Fibroblast of lung (primary cell): ENCODE data around the gene PXYLP1. TPM values are rescaled to one million over a fixed set of nuclear protein-coding genes. Genes with fewer than 3 reads are reported as not detected.

Experiments used
- DNase-seq, 2 donors: peaks; one replicate each; pipeline versions ENCODE4 v3.0.0 to v3.0.0-alpha.2; 2010; ENCODE audit warnings: low read depth in 2 of 2
- H2AFZ ChIP-seq: 2 replicates; pipeline ENCODE4 v1.5.1; 2012; ENCODE audit warnings: low read length, control low read depth, inconsistent platforms
- H3K27ac ChIP-seq: 2 replicates; pipeline ENCODE4 v1.5.1; 2011; ENCODE audit warnings: low read length, control low read depth; ENCODE audit not compliant: insufficient read depth
- H3K27me3 ChIP-seq: 2 replicates; pipeline ENCODE4 v1.5.1; 2011; ENCODE audit warnings: mild to moderate bottlenecking, low read length; ENCODE audit not compliant: control insufficient read depth, insufficient read depth
- H3K36me3 ChIP-seq: 2 replicates; pipeline ENCODE4 v1.5.1; 2011; ENCODE audit warnings: low read length; ENCODE audit not compliant: control insufficient read depth, insufficient read depth
- H3K4me1 ChIP-seq: 2 replicates; pipeline ENCODE4 v1.5.1; 2011; ENCODE audit warnings: low read length; ENCODE audit not compliant: control insufficient read depth, insufficient read depth; ENCODE audit errors: extremely low read depth
- H3K4me2 ChIP-seq: 2 replicates; pipeline ENCODE4 v1.5.1; 2011; ENCODE audit warnings: low read length, control low read depth; ENCODE audit not compliant: insufficient read depth; ENCODE audit errors: extremely low read depth
- H3K4me3 ChIP-seq, 4 experiments: fragments of 200-600 bp in 1 of 4; sonication (generic) in 1 of 4; replicated peaks in 1 of 4; 2 replicates each; pipeline ENCODE4 v1.5.1; 2011 to 2016; ENCODE audit warnings: low read length in 4 of 4, low read depth in 3 of 4, mild to moderate bottlenecking in 3 of 4, control low read depth in 2 of 4, inconsistent platforms in 1 of 4, mixed read lengths in 1 of 4; ENCODE audit not compliant: insufficient read depth in 1 of 4; ENCODE audit errors: control extremely low read depth in 1 of 4
- H3K79me2 ChIP-seq: 2 replicates; pipeline ENCODE4 v1.5.1; 2012; ENCODE audit warnings: mild to moderate bottlenecking, low read length, inconsistent platforms; ENCODE audit not compliant: control insufficient read depth, insufficient read depth
- H3K9ac ChIP-seq: 2 replicates; pipeline ENCODE4 v1.5.1; 2011; ENCODE audit warnings: mild to moderate bottlenecking, low read length, control low read depth; ENCODE audit not compliant: insufficient read depth
- H3K9me3 ChIP-seq: 2 replicates; pipeline ENCODE4 v1.5.1; 2012; ENCODE audit warnings: low read depth, low read length; ENCODE audit not compliant: control insufficient read depth, insufficient read depth
- H4K20me1 ChIP-seq: 2 replicates; pipeline ENCODE4 v1.5.1; 2011; ENCODE audit warnings: low read length; ENCODE audit not compliant: control insufficient read depth, insufficient read depth; ENCODE audit errors: extremely low read depth
- CTCF ChIP-seq, 2 donors: IDR thresholded peaks in 1 of 2; conservative IDR thresholded peaks in 1 of 2; 1 replicate in 1 of 2; 2 replicates in 1 of 2; pipeline ENCODE4 v1.5.1; 2011 to 2012; ENCODE audit warnings: low read length in 2 of 2, control low read depth in 1 of 2, inconsistent platforms in 1 of 2, low read depth in 1 of 2, mild to moderate bottlenecking in 1 of 2
- EZH2 ChIP-seq: IDR thresholded peaks from 2 replicates; pipeline ENCODE4 v1.5.1; 2012; ENCODE audit warnings: low read length, control low read depth, mild to moderate bottlenecking; ENCODE audit errors: missing control alignments
- polyA plus RNA-seq, 2 donors: library from polyadenylated mRNA; depleted of rRNA in 1 of 2; stranded (reverse) in 1 of 2; unstranded in 1 of 2; fragments of >200 nt; gene quantifications; 2 replicates each; pipeline ENCODE4 v1.2.1, GENCODE V29; 2011 to 2012; ENCODE audit warnings: missing spikeins in 1 of 2
- total RNA-seq: library from RNA; depleted of rRNA; stranded (reverse); fragments of >200 nt; gene quantifications from 2 replicates; pipeline ENCODE4 v1.2.1, GENCODE V29; 2014

Gene PXYLP1
- total and polyA plus RNA-seq, 2 donors (not counting 1 experiment from before 2014, with no cell fraction given), result 5.1 to 7.0 TPM

DNA sequence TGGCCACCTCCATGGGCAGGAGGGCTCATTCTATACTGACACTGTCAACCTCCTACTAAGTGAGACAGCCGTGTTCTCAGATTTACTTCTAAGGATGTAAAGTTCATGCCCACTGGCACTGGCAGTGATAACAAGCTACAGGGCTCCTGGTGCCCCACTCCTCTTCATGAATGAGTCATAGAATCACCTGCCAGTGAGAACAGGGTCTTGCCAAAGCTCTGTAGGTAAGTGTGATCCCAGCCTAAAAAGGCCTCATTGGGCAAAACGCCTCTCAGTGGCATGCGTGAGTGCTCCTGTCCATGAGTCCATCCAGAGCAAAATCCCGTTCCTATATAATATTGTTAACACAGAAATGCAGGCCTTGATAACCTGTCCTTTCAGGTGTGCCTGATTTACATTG is 17.4 kb downstream of the PXYLP1 start:
- TF ChIP-seq EZH2 (no peak), CTCF (conservative IDR thresholded peaks at IDR 0.05 in 1 of 2, IDR thresholded peaks at IDR 0.05 in 1 of 2; ENCODE audit: low read depth in 1 of 2, low read length in 2 of 2) (no peak)
- no peak for DNase-seq

GRCh38 chr3:141250342-141250741 is 18.7 kb downstream of the PXYLP1 start:
- no peak for DNase-seq
- H2AFZ ChIP-seq, result no peak overlapping the region
- no peaks in the 10 kb centered on the region for H3K79me2 ChIP-seq
- H3K4me1 ChIP-seq, result no peaks in the 10 kb centered on the region
- no peak overlapping the region for H3K27ac ChIP-seq
- no peaks in the 10 kb centered on the region for H3K36me3 ChIP-seq
- no peaks in the 10 kb centered on the region for H4K20me1 ChIP-seq
- no peaks in the 10 kb centered on the region for H3K27me3 ChIP-seq
- H3K4me2 ChIP-seq, result no peak overlapping the region
- TF ChIP-seq CTCF (conservative IDR thresholded peaks at IDR 0.05 in 1 of 2, IDR thresholded peaks at IDR 0.05 in 1 of 2; ENCODE audit: low read depth in 1 of 2, low read length in 2 of 2) (no peak), EZH2 (no peak)
- H3K9ac ChIP-seq, result no peak overlapping the region
- H3K4me3 ChIP-seq, result no peak overlapping the region
- H3K9me3 ChIP-seq, result no peaks in the 10 kb centered on the region

More for the DNA sequence above, 17.4 kb downstream of the PXYLP1 start:
- no peaks in the 10 kb centered on the region for H3K79me2 ChIP-seq
- H3K4me2 ChIP-seq, result no peak overlapping the region
- no peak overlapping the region for H3K9ac ChIP-seq
- H2AFZ ChIP-seq, result no peak overlapping the region
- H4K20me1 ChIP-seq, result no peaks in the 10 kb centered on the region
- H3K4me1 ChIP-seq, result no peaks in the 10 kb centered on the region
- H3K4me3 ChIP-seq, result no peak overlapping the region
- no peak overlapping the region for H3K27ac ChIP-seq
- H3K9me3 ChIP-seq, result no peaks in the 10 kb centered on the region
- no peaks in the 10 kb centered on the region for H3K27me3 ChIP-seq
- H3K36me3 ChIP-seq, result no peaks in the 10 kb centered on the region

- Histone ChIP-seq H3K4me3 (no peak overlapping the region), H3K27ac (no peak overlapping the region), H4K20me1 (no peaks in the 10 kb centered on the region), H3K4me1 (no peaks in the 10 kb centered on the region), H3K9ac (no peak overlapping the region), H3K79me2 (no peaks in the 10 kb centered on the region), H2AFZ (no peak overlapping the region), H3K27me3 (no peaks in the 10 kb centered on the region), H3K4me2 (no peak overlapping the region), H3K36me3 (no peaks in the 10 kb centered on the region), H3K9me3 (no peaks in the 10 kb centered on the region)
- TF ChIP-seq EZH2 (no peak), CTCF (conservative IDR thresholded peaks at IDR 0.05 in 1 of 2, IDR thresholded peaks at IDR 0.05 in 1 of 2; ENCODE audit: low read depth in 1 of 2, low read length in 2 of 2) (no peak)
- DNase-seq, result peak in 1 of 2 donors; percentile 78
Observed at GRCh38 chr3:141250828-141251227, 19.2 kb downstream of the PXYLP1 start.
